Progenitor cell of endocrine pancreas (in vitro differentiated cells): ENCODE measurements around the gene ATP13A5. TPM values are rescaled to one million over a fixed set of nuclear protein-coding genes. Genes with fewer than 3 reads are reported as not detected.

Experiments
- DNase-seq: peaks from one replicate; pipeline ENCODE4 v3.0.0; 2021; ENCODE audit warnings: low spot score; ENCODE audit not compliant: unreplicated experiment
- H3K27ac Mint-ChIP-seq: 2 replicates; pipeline ENCODE4 v1.8.0; 2021; ENCODE audit warnings: mild to moderate bottlenecking, moderate library complexity, mixed read lengths
- H3K27me3 Mint-ChIP-seq: 2 replicates; pipeline ENCODE4 v1.8.0; 2021; ENCODE audit warnings: mixed read lengths
- H3K36me3 Mint-ChIP-seq: 2 replicates; pipeline ENCODE4 v1.8.0; 2022; ENCODE audit warnings: mixed read lengths; ENCODE audit not compliant: insufficient read depth
- H3K4me1 Mint-ChIP-seq: 2 replicates; pipeline ENCODE4 v1.8.0; 2021; ENCODE audit warnings: low read depth, mixed read lengths
- H3K4me3 Mint-ChIP-seq: 2 replicates; pipeline ENCODE4 v1.8.0; 2021; ENCODE audit warnings: low read depth, mild to moderate bottlenecking, moderate library complexity, mixed read lengths
- H3K9me3 Mint-ChIP-seq: 2 replicates; pipeline ENCODE4 v1.8.0; 2021; ENCODE audit warnings: low read depth, mixed read lengths
- CTCF ChIP-seq: fragments of 200-600 bp; sonication (generic); IDR thresholded peaks from one replicate; pipeline ENCODE4 v1.5.0; 2021; ENCODE audit warnings: antibody characterized with exemption, mild to moderate bottlenecking; ENCODE audit not compliant: unreplicated experiment
- long read RNA-seq: library from polyadenylated mRNA; unstranded; transcript quantifications from one replicate; pipeline ENCODE4 v2.0.0, GENCODE V29; 2020
- total RNA-seq: library from RNA; stranded (reverse); gene quantifications from 2 replicates; pipeline ENCODE4 v1.2.1, GENCODE V29; 2021

The ATP13A5 gene
- 0.07 and 0.29 TPM in 2 replicates for total RNA-seq
- long read RNA-seq, result 0 reads

GRCh38 chr3:193378706-193379105 is at the start of gene ATP13A5:
Gene ATP13A5, minus strand, starts transcription at chr3:193378753. Its CDS starts 28 bp downstream, at chr3:193378725.
- no peak for DNase-seq
- Mint-ChIP-seq H3K9me3 (no peaks in the 10 kb centered on the region), H3K4me1 (peaks cover 5% of the 10 kb centered on the region), H3K27ac (no peak within 1 kb of the TSS), H3K36me3 (no peaks in the 10 kb centered on the region), H3K4me3 (no peak within 1 kb of the TSS), H3K27me3 (peaks cover 20% of the 10 kb centered on the region)
- no peak for TF ChIP-seq CTCF

- no peak for TF ChIP-seq CTCF
- no peak overlapping the region for H3K27ac Mint-ChIP-seq
- H3K4me1 Mint-ChIP-seq, result peaks cover 2% of the 10 kb centered on the region
- H3K9me3 Mint-ChIP-seq, result peaks cover 50% of the 10 kb centered on the region
- H3K36me3 Mint-ChIP-seq, result peaks cover 40% of the 10 kb centered on the region
- H3K4me3 Mint-ChIP-seq, result no peak overlapping the region
- no peak for DNase-seq
- H3K27me3 Mint-ChIP-seq, result no peaks in the 10 kb centered on the region
Measured at GRCh38 chr3:193418576-193419373, 40.2 kb upstream of the ATP13A5 start.

- Mint-ChIP-seq H3K36me3 (peaks cover 40% of the 10 kb centered on the region), H3K27ac (no peak overlapping the region), H3K4me3 (no peak overlapping the region), H3K9me3 (peaks cover 36% of the 10 kb centered on the region), H3K27me3 (no peaks in the 10 kb centered on the region), H3K4me1 (no peaks in the 10 kb centered on the region)
- TF ChIP-seq CTCF, result no peak
- no peak for DNase-seq
Measured at GRCh38 chr3:193416629-193417028, 38.1 kb upstream of the ATP13A5 start.

- peak overlapping the region; percentile 39 for H3K27ac Mint-ChIP-seq
- no peak overlapping the region for H3K4me3 Mint-ChIP-seq
- TF ChIP-seq CTCF, result no peak
- H3K4me1 Mint-ChIP-seq, result no peaks in the 10 kb centered on the region
- H3K27me3 Mint-ChIP-seq, result no peaks in the 10 kb centered on the region
- no peaks in the 10 kb centered on the region for H3K9me3 Mint-ChIP-seq
- no peak for DNase-seq
- H3K36me3 Mint-ChIP-seq, result no peaks in the 10 kb centered on the region
Measured at GRCh38 chr3:193407688-193408087, 29.1 kb upstream of the ATP13A5 start.

- DNase-seq, result no peak
- Mint-ChIP-seq H3K4me1 (no peaks in the 10 kb centered on the region), H3K27ac (no peak overlapping the region), H3K9me3 (no peaks in the 10 kb centered on the region), H3K4me3 (no peak overlapping the region), H3K27me3 (no peaks in the 10 kb centered on the region), H3K36me3 (no peaks in the 10 kb centered on the region)
- no peak for TF ChIP-seq CTCF
Measured at GRCh38 chr3:193407112-193407511, 28.6 kb upstream of the ATP13A5 start.
